Measurements from ENCODE around the gene MICU1.
"Not testable (repeated sequence)": the region's sequence is repeated elsewhere in the genome, so short reads cannot be mapped to it uniquely, and the experiment has no call there.

The MICU1 gene

DNA sequence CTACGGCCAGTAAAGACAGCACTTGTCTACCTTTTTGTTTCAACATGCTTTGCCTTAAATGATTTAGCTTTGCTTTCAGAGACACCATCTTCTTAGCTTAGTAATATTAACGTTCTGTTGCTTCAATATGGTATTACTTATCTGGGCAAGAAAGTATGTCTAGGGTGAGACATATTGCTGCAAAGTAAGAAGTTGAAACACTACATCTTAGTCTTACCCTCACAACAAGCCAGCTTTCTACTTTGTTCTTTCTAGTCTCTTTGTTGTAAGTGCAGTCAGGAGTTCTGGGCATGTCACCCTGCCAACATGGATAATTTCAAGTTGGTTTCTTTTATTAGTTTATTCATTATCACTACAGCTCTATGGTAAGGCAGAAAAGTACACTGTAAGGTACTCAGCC, 148.4 kb downstream of the MICU1 start:
- Mint-ChIP-seq H3K4me3 (no peak overlapping the region), H3K4me1 (no peaks in the 10 kb centered on the region), H3K9me3 (no peaks in the 10 kb centered on the region), H3K36me3 (peaks cover 33% of the 10 kb centered on the region), H3K27ac (no peak overlapping the region)
- ATAC-seq (no peak), DNase-seq (ENCODE audit: low spot score in 2 of 2) (no peak)

DNA sequence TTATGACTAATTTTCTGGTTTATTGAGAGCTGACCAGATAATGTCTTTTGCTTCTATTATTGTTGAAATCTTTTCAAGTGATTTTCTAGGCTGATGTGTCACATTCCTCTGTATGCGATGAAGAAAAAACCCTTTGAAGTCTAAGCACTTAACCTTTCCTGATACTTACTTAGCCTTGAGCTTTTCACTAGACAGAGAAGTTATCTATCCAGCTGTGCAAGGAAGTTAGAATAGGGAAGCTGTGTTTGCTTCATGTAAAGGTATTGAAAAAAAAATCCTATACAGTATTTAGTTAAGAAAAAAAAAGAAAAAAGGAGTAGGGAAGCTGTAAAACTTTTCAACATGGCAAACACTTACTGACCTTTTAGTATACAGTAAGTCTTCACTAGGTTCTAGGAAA, 153.6 kb downstream of the MICU1 start:
- DNase-seq (ENCODE audit: low spot score in 2 of 2) (no peak), ATAC-seq (no peak)
- no peak overlapping the region for H3K4me3 Mint-ChIP-seq
- H3K4me1 Mint-ChIP-seq: no peaks in the 10 kb centered on the region
- H3K36me3 Mint-ChIP-seq: peaks cover 33% of the 10 kb centered on the region
- no peaks in the 10 kb centered on the region for H3K9me3 Mint-ChIP-seq
- H3K27ac Mint-ChIP-seq: no peak overlapping the region

DNA sequence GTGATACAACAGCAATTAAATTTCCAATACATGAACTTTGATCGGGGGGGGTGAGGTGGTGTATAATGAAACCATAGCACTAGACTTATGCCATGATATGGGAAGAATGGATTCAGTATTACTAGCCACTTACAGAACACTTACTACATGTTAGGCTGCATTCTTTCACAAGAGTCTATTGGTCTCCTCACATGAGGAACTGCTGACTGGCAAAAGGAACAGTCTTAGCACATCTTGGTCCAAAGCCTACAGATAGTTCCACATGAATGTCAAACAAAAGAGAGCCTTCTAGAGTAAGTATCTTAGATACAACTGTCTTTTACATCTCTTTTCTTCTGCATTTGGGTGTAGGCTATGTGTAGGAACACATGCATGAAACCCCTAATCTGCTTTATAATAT, 155.2 kb downstream of the MICU1 start:
- DNase-seq (ENCODE audit: low spot score in 2 of 2) (no peak), ATAC-seq (no peak)
- Mint-ChIP-seq H3K4me3 (no peak overlapping the region), H3K36me3 (peaks cover 30% of the 10 kb centered on the region), H3K4me1 (no peaks in the 10 kb centered on the region), H3K9me3 (no peaks in the 10 kb centered on the region), H3K27ac (no peak overlapping the region)

GRCh38 chr10:72467064-72467463, 158.8 kb downstream of the MICU1 start:
- not testable (repeated sequence) for DNase-seq (ENCODE audit: low spot score in 2 of 2); ATAC-seq; H3K36me3 Mint-ChIP-seq; H3K9me3 Mint-ChIP-seq; H3K4me1 Mint-ChIP-seq; H3K27ac Mint-ChIP-seq; H3K4me3 Mint-ChIP-seq

DNA sequence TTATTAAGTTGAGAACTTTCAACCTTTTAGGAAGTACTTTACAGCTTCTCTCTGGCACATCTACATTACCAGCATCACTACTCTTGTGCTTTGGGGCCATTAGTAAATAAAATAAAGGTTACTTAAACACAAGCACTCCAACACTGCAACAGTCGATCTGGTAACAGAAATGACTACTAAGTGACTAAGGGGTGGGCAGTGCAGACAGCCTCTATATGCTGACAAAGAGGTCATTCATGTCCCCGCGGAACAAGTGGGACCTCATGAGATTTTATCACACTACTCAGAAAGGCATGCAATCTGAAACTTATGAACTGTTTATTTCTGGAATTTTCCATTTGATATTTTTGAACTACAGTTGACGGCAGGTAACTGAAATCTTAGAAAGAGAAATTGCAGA, 159.9 kb downstream of the MICU1 start:
- no peak overlapping the region for H3K4me3 Mint-ChIP-seq
- no peaks in the 10 kb centered on the region for H3K9me3 Mint-ChIP-seq
- DNase-seq (ENCODE audit: low spot score in 2 of 2) (no peak), ATAC-seq (no peak)
- no peak overlapping the region for H3K27ac Mint-ChIP-seq
- H3K36me3 Mint-ChIP-seq: peaks cover 5% of the 10 kb centered on the region
- H3K4me1 Mint-ChIP-seq: no peaks in the 10 kb centered on the region

DNA sequence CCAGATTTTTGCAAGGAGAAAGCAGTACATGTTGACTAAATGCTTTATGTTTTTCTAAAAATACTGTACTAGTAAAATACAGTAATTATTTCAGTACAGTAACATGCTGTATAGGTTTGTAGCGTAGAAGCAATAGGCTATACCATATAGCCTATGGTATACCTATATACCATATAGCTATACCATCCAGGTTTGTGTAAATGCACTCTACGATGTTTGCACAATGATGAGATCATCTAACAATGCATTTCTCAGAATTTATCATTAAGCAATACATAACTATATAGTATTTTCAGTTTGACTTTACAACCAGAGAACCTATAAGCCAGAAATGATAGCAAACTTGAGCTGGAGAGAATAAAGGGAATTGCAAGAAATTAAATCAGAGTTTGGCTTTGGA, 161.4 kb downstream of the MICU1 start:
- Mint-ChIP-seq H3K4me3 (no peak overlapping the region), H3K4me1 (no peaks in the 10 kb centered on the region), H3K9me3 (no peaks in the 10 kb centered on the region), H3K27ac (peak overlapping the region; percentile 24), H3K36me3 (peaks cover 5% of the 10 kb centered on the region)
- DNase-seq (ENCODE audit: low spot score in 2 of 2) (no peak), ATAC-seq (no peak)

DNA sequence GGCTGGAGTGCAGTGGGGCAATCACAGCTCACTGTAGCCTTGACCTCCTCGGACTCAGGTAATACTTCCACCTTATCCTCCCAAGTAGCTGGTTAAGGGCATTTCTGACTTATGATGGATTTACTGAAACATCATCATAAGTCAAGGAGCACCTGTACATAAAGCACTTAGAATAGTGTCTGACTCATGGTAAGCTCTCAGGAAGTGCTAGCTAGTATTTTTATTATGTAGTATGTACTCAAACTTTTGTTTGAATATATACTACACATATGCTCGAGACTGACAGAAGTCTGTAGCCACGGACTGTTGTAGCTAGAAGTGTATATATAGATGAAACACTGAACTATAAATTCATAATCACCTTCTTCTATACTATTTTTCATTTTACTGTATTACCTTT, 163.6 kb downstream of the MICU1 start:
- Mint-ChIP-seq H3K9me3 (no peaks in the 10 kb centered on the region), H3K4me1 (no peaks in the 10 kb centered on the region), H3K27ac (no peak overlapping the region), H3K36me3 (peaks cover 5% of the 10 kb centered on the region), H3K4me3 (no peak overlapping the region)
- DNase-seq (ENCODE audit: low spot score in 2 of 2) (no peak), ATAC-seq (no peak)

DNA sequence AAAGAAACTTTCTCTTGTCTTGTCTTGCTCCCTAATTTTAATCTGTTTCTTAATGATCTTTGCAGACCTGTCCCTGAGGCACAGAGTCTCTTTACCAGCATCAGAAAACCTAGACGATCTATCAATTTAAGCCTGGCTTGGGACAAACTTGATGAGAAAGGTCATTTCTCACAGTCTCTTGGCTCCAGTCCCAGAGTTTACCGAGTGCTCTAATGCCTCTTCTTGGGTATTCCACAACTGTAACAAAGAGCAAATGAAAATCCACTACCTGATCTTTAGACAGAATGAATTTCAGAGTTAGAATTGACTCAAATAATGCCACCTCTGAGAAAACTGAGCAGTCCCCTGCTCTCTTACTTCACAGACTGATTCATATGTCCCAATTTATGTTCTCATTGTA, 164.8 kb downstream of the MICU1 start:
- Mint-ChIP-seq H3K9me3 (no peaks in the 10 kb centered on the region), H3K36me3 (no peaks in the 10 kb centered on the region), H3K27ac (no peak overlapping the region), H3K4me3 (no peak overlapping the region), H3K4me1 (no peaks in the 10 kb centered on the region)
- DNase-seq (ENCODE audit: low spot score in 2 of 2) (no peak), ATAC-seq (no peak)

- ATAC-seq: no peak
- H3K9me3 Mint-ChIP-seq: no peaks in the 10 kb centered on the region
- H3K27ac Mint-ChIP-seq: no peak overlapping the region
- no peaks in the 10 kb centered on the region for H3K36me3 Mint-ChIP-seq
- no peaks in the 10 kb centered on the region for H3K4me1 Mint-ChIP-seq
- no peak for DNase-seq (ENCODE audit: low spot score in 2 of 2)
- H3K4me3 Mint-ChIP-seq: no peak overlapping the region
Measured at GRCh38 chr10:72460284-72460876, 165.5 kb downstream of the MICU1 start.

DNA sequence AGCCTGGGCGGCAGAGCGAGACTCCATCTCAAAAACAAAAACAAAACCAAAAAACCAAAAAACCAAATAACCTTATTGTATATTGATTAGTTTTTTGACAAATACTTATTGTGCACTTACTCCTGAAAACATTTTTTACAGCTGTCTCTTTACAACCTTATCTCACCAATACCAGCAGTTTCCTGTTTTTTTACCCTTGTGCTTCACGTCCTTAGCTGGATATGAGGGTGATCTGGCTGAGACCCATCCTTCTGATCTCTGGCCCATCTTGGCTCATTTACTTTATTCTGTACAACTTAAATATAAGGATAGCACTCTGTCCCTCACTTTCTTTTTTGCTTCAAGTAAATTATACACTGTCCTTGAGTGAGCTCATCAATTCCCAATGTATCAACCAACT, 166.6 kb downstream of the MICU1 start:
- Mint-ChIP-seq H3K36me3 (no peaks in the 10 kb centered on the region), H3K9me3 (no peaks in the 10 kb centered on the region), H3K4me3 (no peak overlapping the region), H3K27ac (no peak overlapping the region), H3K4me1 (no peaks in the 10 kb centered on the region)
- ATAC-seq (no peak), DNase-seq (ENCODE audit: low spot score in 2 of 2) (no peak)

DNA sequence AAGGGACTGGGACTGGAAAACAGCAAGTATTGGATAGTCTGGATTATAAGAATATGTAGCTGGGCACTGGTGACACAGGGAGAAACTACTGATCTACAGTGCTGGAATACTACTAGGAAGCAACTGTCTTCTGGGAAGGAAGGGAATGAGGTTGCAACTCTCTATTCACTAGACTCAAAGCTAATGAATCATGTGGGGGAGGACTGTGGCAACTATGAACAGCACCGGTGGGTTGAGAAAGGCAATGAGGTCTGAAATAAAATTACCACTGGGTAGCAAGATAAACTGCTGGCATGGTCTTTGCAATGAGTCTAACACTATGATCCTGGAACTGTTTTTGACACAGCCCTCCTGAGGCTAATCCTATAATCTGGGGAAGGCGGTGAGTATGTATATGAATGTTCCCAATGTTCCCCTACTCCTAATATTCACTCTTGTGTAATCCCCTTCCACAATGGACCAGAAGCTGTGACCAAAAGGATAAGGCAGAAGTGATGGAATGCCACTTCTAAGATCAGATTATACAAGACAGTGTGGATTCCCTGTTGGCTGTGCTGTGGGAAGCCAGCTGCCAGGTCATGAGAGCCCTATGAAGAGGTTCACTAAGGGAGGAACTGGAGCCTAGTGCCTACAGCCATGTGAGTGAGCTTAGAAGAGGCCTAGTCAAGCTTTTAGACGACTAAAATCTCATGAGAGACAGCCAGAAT, 169.8 kb downstream of the MICU1 start:
- Mint-ChIP-seq H3K36me3 (no peaks in the 10 kb centered on the region), H3K9me3 (no peaks in the 10 kb centered on the region), H3K27ac (peak overlapping the region; percentile 51), H3K4me3 (no peak overlapping the region), H3K4me1 (no peaks in the 10 kb centered on the region)
- no peak for ATAC-seq
- no peak for DNase-seq (ENCODE audit: low spot score in 2 of 2)

- H3K4me3 Mint-ChIP-seq: no peak overlapping the region
- no peaks in the 10 kb centered on the region for H3K9me3 Mint-ChIP-seq
- peaks cover 3% of the 10 kb centered on the region for H3K36me3 Mint-ChIP-seq
- no peak overlapping the region for H3K27ac Mint-ChIP-seq
- ATAC-seq (no peak), DNase-seq (ENCODE audit: low spot score in 2 of 2) (no peak)
- H3K4me1 Mint-ChIP-seq: no peaks in the 10 kb centered on the region
Measured at GRCh38 chr10:72449941-72450441, 175.9 kb downstream of the MICU1 start.

DNA sequence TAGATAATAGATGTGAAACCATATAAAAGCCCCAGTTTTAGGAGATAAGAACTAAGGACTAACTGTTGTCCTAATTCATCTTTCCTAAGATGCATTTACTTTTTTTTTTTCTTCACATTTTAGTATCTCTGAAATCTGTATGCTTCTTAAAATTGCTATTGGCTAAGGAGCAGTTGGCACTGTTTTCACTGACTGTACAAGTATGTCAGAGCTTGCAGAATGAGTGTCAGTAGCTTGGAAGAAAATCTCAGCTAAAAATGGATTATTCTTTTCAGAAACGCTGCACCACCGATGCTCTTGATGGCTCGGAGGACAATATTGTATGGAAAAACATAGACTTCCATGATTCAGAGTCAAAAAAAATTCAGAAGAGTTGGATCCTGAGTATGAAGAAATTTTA, 180.0 kb downstream of the MICU1 start:
- Mint-ChIP-seq H3K9me3 (no peaks in the 10 kb centered on the region), H3K27ac (no peak overlapping the region), H3K4me3 (no peak overlapping the region), H3K4me1 (no peaks in the 10 kb centered on the region), H3K36me3 (peaks cover 6% of the 10 kb centered on the region)
- no peak for ATAC-seq
- no peak for DNase-seq (ENCODE audit: low spot score in 2 of 2)

DNA sequence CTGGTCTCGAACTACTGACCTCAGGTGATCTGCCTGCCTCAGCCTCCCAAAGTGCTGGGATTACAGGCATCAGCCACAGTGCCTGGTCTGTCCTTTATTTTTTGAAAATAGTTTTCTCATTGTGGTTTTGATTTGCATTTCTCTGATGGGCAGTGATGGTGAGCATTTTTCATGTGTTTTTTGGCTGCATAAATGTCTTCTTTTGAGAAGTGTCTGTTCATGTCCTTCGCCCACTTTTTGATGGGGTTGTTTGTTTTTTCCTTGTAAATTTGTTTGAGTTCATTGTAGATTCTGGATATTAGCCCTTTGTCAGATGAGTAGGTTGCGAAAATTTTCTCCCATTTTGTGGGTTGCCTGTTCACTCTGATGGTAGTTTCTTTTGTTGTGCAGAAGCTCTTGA, 182.9 kb downstream of the MICU1 start:
- not testable (repeated sequence) for ATAC-seq; H3K4me3 Mint-ChIP-seq; H3K27ac Mint-ChIP-seq; H3K4me1 Mint-ChIP-seq; H3K36me3 Mint-ChIP-seq; DNase-seq (ENCODE audit: low spot score in 2 of 2); H3K9me3 Mint-ChIP-seq

- Mint-ChIP-seq H3K4me1 (no peaks in the 10 kb centered on the region), H3K9me3 (no peaks in the 10 kb centered on the region), H3K4me3 (no peak overlapping the region), H3K36me3 (no peaks in the 10 kb centered on the region), H3K27ac (no peak overlapping the region)
- no peak for ATAC-seq
- no peak for DNase-seq (ENCODE audit: low spot score in 2 of 2)
Measured at GRCh38 chr10:72435570-72435969, 190.3 kb downstream of the MICU1 start.

GRCh38 chr10:72430936-72431335, 194.9 kb downstream of the MICU1 start:
- H3K4me3 Mint-ChIP-seq; H3K9me3 Mint-ChIP-seq; H3K36me3 Mint-ChIP-seq; DNase-seq (ENCODE audit: low spot score in 2 of 2); H3K27ac Mint-ChIP-seq; ATAC-seq; H3K4me1 Mint-ChIP-seq: not testable (repeated sequence)
